ENCODE data around the gene GATAD2A. TPM values are rescaled to one million over a fixed set of nuclear protein-coding genes. Genes with fewer than 3 reads are reported as not detected.

GATAD2A gene
- total and polyA plus RNA-seq, 10 of the 15 experiments (the other 5 are each of a cell fraction or from before 2014, with no cell fraction given): 2.6 to 173 (median 32.0) TPM

- ATAC-seq (peak; percentile 94), FAIRE-seq (peak; percentile 82), DNase-seq (ENCODE audit: low read depth, low spot score) (peak; percentile 89)
- Histone ChIP-seq H2AFZ (ENCODE audit: control insufficient read depth, low read depth, low read length) (peak within 1 kb of the TSS; percentile 96), H3K4me2 (ENCODE audit: control insufficient read depth, insufficient read depth) (peak within 1 kb of the TSS; percentile 98), H3K79me2 (ENCODE audit: control insufficient read depth, insufficient read depth, low read length) (peaks cover 38% of the 10 kb centered on the region), H3K36me3 (ENCODE audit: control insufficient read depth in 2 of 2, insufficient read depth in 2 of 2, low read length in 1 of 2) (peaks cover 5 to 6% of the 10 kb centered on the region in 2 experiments; a peak in 3 of 4 replicates), H3K9me3 (replicated peaks; ENCODE audit: control insufficient read depth, insufficient read depth, low read length) (peaks cover 2% of the 10 kb centered on the region; the same call in 1 of the 3 replicates), H3K27me3 (replicated peaks in 1 of 2; ENCODE audit: control insufficient read depth in 2 of 2, insufficient read depth in 2 of 2, low read length in 1 of 2) (no peaks in the 10 kb centered on the region), H3K4me3 (peak within 1 kb of the TSS; percentile 85), H3K27ac (ENCODE audit: control insufficient read depth, insufficient read depth) (peak within 1 kb of the TSS; percentile 93), H3K4me1 (ENCODE audit: control insufficient read depth, insufficient read depth, low read length) (peaks cover 9% of the 10 kb centered on the region; the same call in 1 of the 2 replicates), H3K9ac (ENCODE audit: control insufficient read depth, insufficient read depth, low read length) (peak within 1 kb of the TSS; percentile 95), H4K20me1 (ENCODE audit: control insufficient read depth, insufficient read depth) (no peaks in the 10 kb centered on the region)
- ChIA-PET CTCF (interaction anchor here (0.8 to 3.0 kb wide), 7 partner anchors 9 to 143 kb away, joined by 3 to 11 read pairs (median 4); partner anchors contain the start of gene GMIP), SMC1A (ENCODE audit: uncharacterized antibody, unreplicated experiment) (interaction anchor here (0.9 to 1.7 kb wide), 3 partner anchors 11 to 151 kb away, joined by 4 to 8 read pairs (median 6); no protein-coding TSS in a partner anchor), POLR2A (interaction anchor here (0.5 to 1.6 kb wide), 10 partner anchors 9 to 152 kb away, joined by 3 to 5 read pairs (median 4); no protein-coding TSS in a partner anchor), RAD21 (ENCODE audit: unreplicated experiment) (interaction anchor here (1.0 to 1.5 kb wide), 4 partner anchors 26 to 151 kb away, joined by 3 to 6 read pairs (median 4); partner anchors contain the start of gene GATAD2A)
- intact Hi-C loops (cut with micrococcal nuclease; ENCODE audit: unreplicated experiment) (no loop called here), in situ Hi-C loops (cut with MboI) (no loop called here)
- BruUV-seq (replicated peaks): TSS peak; percentile 94
- 6% methylated on average over 61 of the region's 61 CpGs for WGBS (ENCODE audit: insufficient coverage, insufficient replicate concordance, low lambda C conversion rate, missing lambda C conversion rate)
- TF ChIP-seq CBX5 (IDR thresholded peaks at IDR 0.05; ENCODE audit: low read depth) (no peak), NRF1 (conservative IDR thresholded peaks at IDR 0.05; ENCODE audit: low read depth, low read length) (no peak), RUNX3 (IDR thresholded peaks at IDR 0.05; ENCODE audit: low read length) (peak; percentile 47), ELK1 (IDR thresholded peaks at IDR 0.05; ENCODE audit: low read depth, low read length) (peak; percentile 97), SMAD1 (IDR thresholded peaks at IDR 0.05; ENCODE audit: low read depth, partially characterized antibody) (peak; percentile 43), USF1 (IDR thresholded peaks at IDR 0.05; ENCODE audit: borderline replicate concordance, extremely low read length, insufficient read depth, low read depth, low read length) (no peak), NBN (IDR thresholded peaks at IDR 0.05) (0 out of 2 replicates have a peak, but pooled peaks have one; percentile 56), BCLAF1 (IDR thresholded peaks at IDR 0.05) (no peak), ZBED1 (IDR thresholded peaks at IDR 0.05; ENCODE audit: borderline replicate concordance) (no peak), EP300 (IDR thresholded peaks at IDR 0.05; ENCODE audit: borderline replicate concordance in 1 of 2, control insufficient read depth in 1 of 2, low read depth in 2 of 2, low read length in 2 of 2) (no peak), ETV6 (conservative IDR thresholded peaks at IDR 0.05 in 1 of 2, IDR thresholded peaks at IDR 0.05 in 1 of 2; ENCODE audit: borderline replicate concordance in 1 of 2, low read depth in 1 of 2) (peak in 1 of 2 experiments; percentile 59; a peak in 2 of 4 replicates), TCF3 (IDR thresholded peaks at IDR 0.05; ENCODE audit: borderline replicate concordance, insufficient read depth, low read depth, low read length) (no peak), RELA (IDR thresholded peaks at IDR 0.05; ENCODE audit: borderline replicate concordance, partially characterized antibody) (peak; percentile 87), MYB (IDR thresholded peaks at IDR 0.05; ENCODE audit: borderline replicate concordance, low read depth, low read length) (no peak), ZNF622 (IDR thresholded peaks at IDR 0.05) (no peak), CBFB (IDR thresholded peaks at IDR 0.05; ENCODE audit: low read depth) (0 out of 2 replicates have a peak, but pooled peaks have one; percentile 32), ZZZ3 (IDR thresholded peaks at IDR 0.05; ENCODE audit: control insufficient read depth, insufficient read length, low read depth) (no peak)
Measured at GRCh38 chr19:19515642-19516519, 110.4 kb downstream of the GATAD2A start, which contains the start of gene NDUFA13. Gene NDUFA13 (plus strand): TSS chr19:19516225. CDS start chr19:19516239, 14 bp downstream.

All from GM12878 (cell line).